HG02870 (cell line): Measurements from ENCODE around the gene PPP1R18.
"Not testable (repeated sequence)": the region's sequence is repeated elsewhere in the genome, so short reads cannot be mapped to it uniquely, and the experiment has no call there.

Experiments used
- ATAC-seq: cut with Tn5 transposase; IDR thresholded peaks from one replicate; pipeline ENCODE4 v1.9.1; 2021; ENCODE audit warnings: mild to moderate bottlenecking, moderate library complexity; ENCODE audit not compliant: unreplicated experiment

Gene PPP1R18

GRCh38 chr6:30670760-30671527 lies 15.5 kb downstream of the PPP1R18 start:
- no peak for ATAC-seq

- not testable (repeated sequence) for ATAC-seq
Measured at GRCh38 chr6:30666300-30666699, 20.1 kb downstream of the PPP1R18 start.

- ATAC-seq = no peak
Measured at GRCh38 chr6:30664994-30665767, 21.3 kb downstream of the PPP1R18 start.

- ATAC-seq = not testable (repeated sequence)
Measured at GRCh38 chr6:30657922-30658321, 28.5 kb downstream of the PPP1R18 start.

- no peak for ATAC-seq
Measured at GRCh38 chr6:30657454-30657853, 29.0 kb downstream of the PPP1R18 start.

GRCh38 chr6:30656513-30656912 lies 29.9 kb downstream of the PPP1R18 start:
- ATAC-seq = no peak

GRCh38 chr6:30655743-30656094 lies 30.7 kb downstream of the PPP1R18 start:
- no peak for ATAC-seq

- no peak for ATAC-seq
Measured at GRCh38 chr6:30654798-30655742, 31.4 kb downstream of the PPP1R18 start.

- no peak for ATAC-seq
Measured at GRCh38 chr6:30651143-30651542, 35.3 kb downstream of the PPP1R18 start.

- peak; percentile 49 for ATAC-seq
Measured at GRCh38 chr6:30647242-30648116, 39.0 kb downstream of the PPP1R18 start.

GRCh38 chr6:30646450-30647241 lies 39.8 kb downstream of the PPP1R18 start, which contains the start of gene C6orf136:
C6orf136 (plus strand) TSS chr6:30647133; CDS start chr6:30647232, 99 bp downstream.
- peak; percentile 54 for ATAC-seq

GRCh38 chr6:30645989-30646388 lies 40.5 kb downstream of the PPP1R18 start:
- ATAC-seq = no peak

- ATAC-seq = no peak
Measured at GRCh38 chr6:30644769-30645168, 41.7 kb downstream of the PPP1R18 start.

- ATAC-seq = no peak
Measured at GRCh38 chr6:30643656-30644055, 42.8 kb downstream of the PPP1R18 start.

- ATAC-seq = no peak
Measured at GRCh38 chr6:30641048-30641447, 45.4 kb downstream of the PPP1R18 start.

- ATAC-seq = no peak
Measured at GRCh38 chr6:30640481-30640880, 46.0 kb downstream of the PPP1R18 start.

GRCh38 chr6:30635834-30636233 lies 50.6 kb downstream of the PPP1R18 start:
- no peak for ATAC-seq

- peak; percentile 85 for ATAC-seq
Measured at GRCh38 chr6:30626484-30627366, 59.7 kb downstream of the PPP1R18 start, which contains the start of gene ATAT1. ATAT1 (plus strand) TSS chr6:30626874.
